ENCODE results near the gene ZNF780B.

The ZNF780B gene

DNA sequence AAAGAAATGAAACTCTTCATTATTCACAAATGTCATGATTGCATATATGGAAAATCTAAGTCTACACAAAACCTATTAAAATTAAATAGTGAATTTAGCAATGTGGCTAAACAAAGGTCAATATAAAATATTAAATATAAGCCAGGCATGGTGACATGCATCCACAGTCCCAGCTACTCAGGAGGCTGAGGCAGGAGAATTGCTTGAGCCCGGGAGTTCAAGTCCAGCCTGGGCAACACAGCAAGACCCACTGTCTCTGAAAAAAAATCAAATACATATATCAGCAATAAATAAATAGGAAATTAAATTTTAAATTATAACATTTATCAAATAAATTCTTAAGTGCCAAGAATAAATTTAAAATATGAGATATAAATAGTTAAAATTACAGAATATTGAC is 73.1 kb downstream of the ZNF780B start:
- DNase-seq (ENCODE audit: low read depth): no peak
